Activated naive CD4-positive, alpha-beta T cell treated with anti-CD3 and anti-CD28 coated beads, Interleukin-2, amount 50 U/mL, for 24 hours (primary cell): ENCODE measurements around the gene TTC28.

Experiments
- H3K27ac Mint-ChIP-seq: one replicate; pipeline ENCODE4 v1.8.0; 2021; ENCODE audit warnings: mild to moderate bottlenecking, mixed read lengths
- H3K27me3 Mint-ChIP-seq: one replicate; pipeline ENCODE4 v1.8.0; 2021; ENCODE audit warnings: mixed read lengths
- H3K36me3 Mint-ChIP-seq: one replicate; pipeline ENCODE4 v1.8.0; 2021; ENCODE audit warnings: mixed read lengths
- H3K4me1 Mint-ChIP-seq: one replicate; pipeline ENCODE4 v1.8.0; 2021; ENCODE audit warnings: mixed read lengths
- H3K4me3 Mint-ChIP-seq: one replicate; pipeline ENCODE4 v1.8.0; 2021; ENCODE audit warnings: mild to moderate bottlenecking, mixed read lengths
- H3K9me3 Mint-ChIP-seq: one replicate; pipeline ENCODE4 v1.8.0; 2021; ENCODE audit warnings: mixed read lengths

The TTC28 gene

DNA sequence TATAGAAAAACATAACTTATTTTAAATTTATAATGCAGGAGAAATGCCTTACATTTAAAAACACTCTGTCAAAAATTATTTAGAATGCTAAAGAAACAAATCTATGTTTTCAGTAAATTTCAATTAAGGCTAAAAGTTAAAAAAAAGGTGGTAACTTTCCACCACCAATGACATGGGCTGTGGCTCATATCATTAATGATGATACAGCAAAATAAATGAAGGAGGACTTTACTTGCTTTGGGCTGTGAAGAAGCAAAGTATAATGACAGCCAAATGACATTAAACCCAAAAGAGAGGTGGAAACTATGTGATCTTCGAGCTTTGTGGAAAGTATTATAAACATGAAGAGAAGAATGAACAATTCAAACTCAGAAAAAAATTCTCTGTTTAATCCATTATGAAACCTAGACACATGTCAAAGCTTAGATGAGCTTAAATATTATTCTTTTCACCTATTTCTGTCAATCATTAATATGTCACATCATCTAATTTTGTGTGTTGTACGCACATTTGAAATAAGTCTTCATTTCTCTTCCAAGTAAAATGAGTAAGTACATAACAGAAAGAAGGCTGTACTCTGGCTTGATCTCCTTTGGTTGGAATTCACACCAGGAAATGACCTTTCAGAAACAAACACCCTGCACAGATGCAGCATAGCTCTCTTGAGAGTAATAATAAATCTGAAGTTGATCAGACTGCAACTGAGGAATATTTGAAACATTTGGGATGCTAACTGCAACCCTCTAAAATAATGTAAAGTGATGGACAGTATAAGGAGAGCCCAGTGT lies 265.8 kb downstream of the TTC28 start:
- Mint-ChIP-seq H3K27me3 (peaks cover 2% of the 10 kb centered on the region), H3K27ac (no peak overlapping the region)

GRCh38 chr22:28412109-28412508 lies 267.5 kb downstream of the TTC28 start:
- no peaks in the 10 kb centered on the region for H3K9me3 Mint-ChIP-seq
- peaks cover 1% of the 10 kb centered on the region for H3K36me3 Mint-ChIP-seq
- peaks cover 2% of the 10 kb centered on the region for H3K27me3 Mint-ChIP-seq
- no peak overlapping the region for H3K27ac Mint-ChIP-seq
- no peak overlapping the region for H3K4me3 Mint-ChIP-seq
- H3K4me1 Mint-ChIP-seq: no peaks in the 10 kb centered on the region

More for the DNA sequence above, 265.8 kb downstream of the TTC28 start:
- Mint-ChIP-seq H3K9me3 (no peaks in the 10 kb centered on the region), H3K4me3 (no peak overlapping the region), H3K4me1 (no peaks in the 10 kb centered on the region), H3K36me3 (peaks cover 1% of the 10 kb centered on the region)

- Mint-ChIP-seq H3K27ac (no peak overlapping the region), H3K9me3 (no peaks in the 10 kb centered on the region), H3K4me3 (no peak overlapping the region), H3K4me1 (no peaks in the 10 kb centered on the region), H3K36me3 (peaks cover 1% of the 10 kb centered on the region), H3K27me3 (peaks cover 2% of the 10 kb centered on the region)
Observed at GRCh38 chr22:28411125-28411524, 268.5 kb downstream of the TTC28 start.

DNA sequence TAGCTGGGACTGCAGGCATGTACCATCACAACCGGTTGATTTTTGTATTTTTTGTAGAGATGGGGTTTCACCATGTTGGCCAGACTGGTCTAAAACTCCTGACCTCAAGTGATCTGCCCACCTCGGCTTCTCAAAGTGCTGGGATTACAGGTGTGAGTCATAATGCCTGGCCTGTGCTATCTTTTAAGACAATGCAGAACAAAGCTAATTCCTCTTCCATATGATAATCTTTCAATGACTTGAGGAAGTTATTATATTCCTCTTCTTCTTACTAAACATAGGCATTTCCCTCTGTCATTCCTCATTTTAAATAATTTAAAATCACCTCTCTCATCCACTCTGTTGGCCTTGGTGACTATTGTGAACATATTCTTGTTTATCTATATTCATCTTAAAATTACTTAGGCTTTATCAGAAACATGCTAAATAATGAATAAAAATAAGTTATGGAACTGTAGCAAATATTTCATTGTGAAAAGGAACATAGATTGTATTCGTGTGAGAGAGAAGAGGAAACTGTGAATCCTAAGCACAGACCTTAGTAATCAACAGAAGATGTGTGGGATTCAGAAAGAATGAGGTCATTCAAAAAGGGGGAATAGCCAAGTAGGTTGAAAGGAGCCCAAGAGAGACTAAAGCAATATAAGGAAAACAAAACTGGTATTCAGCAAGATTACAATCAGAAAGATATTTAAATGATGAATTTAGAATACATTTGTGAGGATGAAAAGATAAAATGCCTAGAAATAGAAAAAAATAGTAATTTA lies 269.4 kb downstream of the TTC28 start:
- peaks cover 1% of the 10 kb centered on the region for H3K36me3 Mint-ChIP-seq
- peaks cover 2% of the 10 kb centered on the region for H3K27me3 Mint-ChIP-seq
- H3K4me3 Mint-ChIP-seq: no peak overlapping the region
- no peaks in the 10 kb centered on the region for H3K9me3 Mint-ChIP-seq
- H3K27ac Mint-ChIP-seq: no peak overlapping the region
- H3K4me1 Mint-ChIP-seq: no peaks in the 10 kb centered on the region

DNA sequence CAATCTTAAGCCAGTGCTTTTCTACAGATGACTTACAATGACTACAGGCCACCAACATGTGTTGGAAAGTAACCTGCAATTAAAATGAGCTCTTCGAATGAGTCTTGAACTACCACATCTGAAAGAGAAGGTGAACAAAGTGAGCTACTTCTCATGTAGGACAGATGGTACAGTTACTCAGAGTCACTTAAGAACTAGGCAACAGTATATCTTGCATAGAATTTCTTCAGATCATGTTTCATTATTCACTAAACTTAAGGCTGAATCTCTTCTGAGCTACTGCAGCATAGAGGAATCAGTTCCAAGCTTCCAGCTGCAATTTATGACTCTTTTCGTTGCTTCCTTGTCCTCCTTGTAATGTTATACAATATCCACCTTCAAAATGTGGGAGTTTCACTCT lies 270.9 kb downstream of the TTC28 start:
- Mint-ChIP-seq H3K4me1 (no peaks in the 10 kb centered on the region), H3K27me3 (no peaks in the 10 kb centered on the region), H3K9me3 (no peaks in the 10 kb centered on the region), H3K27ac (no peak overlapping the region), H3K36me3 (peaks cover 1% of the 10 kb centered on the region), H3K4me3 (no peak overlapping the region)

DNA sequence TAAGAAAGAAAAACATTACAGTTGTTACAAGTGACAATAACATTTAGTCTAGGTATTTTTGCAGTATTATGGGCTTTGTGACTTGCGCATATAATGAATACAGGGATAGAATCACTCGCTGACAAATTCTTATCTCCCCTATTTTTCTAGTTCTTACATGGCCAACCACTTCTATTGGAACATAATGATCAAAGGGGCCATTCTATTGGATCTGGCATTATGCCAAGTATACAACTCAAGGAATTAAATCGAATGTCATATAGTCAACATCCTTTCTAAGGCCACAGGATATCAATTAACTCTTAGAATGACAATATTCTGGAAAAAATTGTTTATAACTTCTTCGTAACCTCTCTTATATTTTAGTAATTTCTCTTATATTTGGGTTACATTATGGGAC lies 272.0 kb downstream of the TTC28 start:
- H3K27me3 Mint-ChIP-seq: no peaks in the 10 kb centered on the region
- H3K4me1 Mint-ChIP-seq: no peaks in the 10 kb centered on the region
- no peaks in the 10 kb centered on the region for H3K9me3 Mint-ChIP-seq
- no peak overlapping the region for H3K27ac Mint-ChIP-seq
- H3K36me3 Mint-ChIP-seq: peaks cover 1% of the 10 kb centered on the region
- H3K4me3 Mint-ChIP-seq: no peak overlapping the region

- H3K27me3 Mint-ChIP-seq: no peaks in the 10 kb centered on the region
- H3K4me3 Mint-ChIP-seq: no peak overlapping the region
- H3K36me3 Mint-ChIP-seq: peaks cover 1% of the 10 kb centered on the region
- no peaks in the 10 kb centered on the region for H3K4me1 Mint-ChIP-seq
- no peaks in the 10 kb centered on the region for H3K9me3 Mint-ChIP-seq
- H3K27ac Mint-ChIP-seq: no peak overlapping the region
Observed at GRCh38 chr22:28406246-28406645, 273.4 kb downstream of the TTC28 start.

DNA sequence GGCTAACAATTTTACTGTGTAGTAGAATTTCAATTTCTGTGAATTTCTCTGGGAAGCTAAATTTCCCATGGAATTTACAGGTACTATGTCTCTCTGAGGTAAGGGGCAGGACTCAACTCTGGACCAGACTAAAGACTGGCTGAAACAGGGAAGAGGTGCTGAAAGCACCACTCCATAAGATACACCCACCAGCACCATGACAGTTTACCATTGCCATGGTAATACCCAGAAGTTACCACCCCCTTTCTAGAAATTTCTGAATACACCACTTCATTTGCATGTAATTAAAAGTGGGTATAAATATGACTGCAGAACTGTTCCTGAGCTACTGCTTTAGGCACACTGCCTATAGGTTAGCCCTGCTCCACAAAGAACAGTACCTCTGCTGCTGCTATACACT lies 274.1 kb downstream of the TTC28 start:
- Mint-ChIP-seq H3K27me3 (no peaks in the 10 kb centered on the region), H3K9me3 (no peaks in the 10 kb centered on the region), H3K4me1 (no peaks in the 10 kb centered on the region), H3K36me3 (peaks cover 1% of the 10 kb centered on the region), H3K27ac (no peak overlapping the region), H3K4me3 (no peak overlapping the region)

GRCh38 chr22:28402539-28402938 lies 277.1 kb downstream of the TTC28 start:
- Mint-ChIP-seq H3K36me3 (no peaks in the 10 kb centered on the region), H3K27ac (no peak overlapping the region), H3K9me3 (no peaks in the 10 kb centered on the region), H3K4me1 (no peaks in the 10 kb centered on the region), H3K4me3 (no peak overlapping the region), H3K27me3 (no peaks in the 10 kb centered on the region)

DNA sequence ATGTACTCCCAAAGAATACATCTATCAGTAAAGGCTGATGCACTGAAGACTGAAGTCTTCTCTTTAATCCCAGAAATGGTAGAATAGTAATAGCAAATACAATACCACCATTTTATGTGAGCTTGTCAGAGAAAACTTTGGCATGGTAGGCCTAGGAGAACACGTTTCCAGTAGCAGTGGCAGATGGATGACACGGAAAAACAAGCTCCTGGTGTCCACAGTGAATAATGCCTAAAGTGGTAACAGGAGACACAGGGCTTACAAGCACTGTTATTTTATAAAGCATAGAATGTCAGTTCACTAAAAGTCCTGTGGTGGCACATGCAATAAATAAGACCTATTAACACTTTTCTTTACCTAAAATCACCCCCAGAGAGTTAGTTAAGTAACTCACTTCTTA lies 277.6 kb downstream of the TTC28 start:
- Mint-ChIP-seq H3K27ac (no peak overlapping the region), H3K36me3 (no peaks in the 10 kb centered on the region), H3K27me3 (no peaks in the 10 kb centered on the region), H3K9me3 (no peaks in the 10 kb centered on the region), H3K4me3 (no peak overlapping the region), H3K4me1 (no peaks in the 10 kb centered on the region)

DNA sequence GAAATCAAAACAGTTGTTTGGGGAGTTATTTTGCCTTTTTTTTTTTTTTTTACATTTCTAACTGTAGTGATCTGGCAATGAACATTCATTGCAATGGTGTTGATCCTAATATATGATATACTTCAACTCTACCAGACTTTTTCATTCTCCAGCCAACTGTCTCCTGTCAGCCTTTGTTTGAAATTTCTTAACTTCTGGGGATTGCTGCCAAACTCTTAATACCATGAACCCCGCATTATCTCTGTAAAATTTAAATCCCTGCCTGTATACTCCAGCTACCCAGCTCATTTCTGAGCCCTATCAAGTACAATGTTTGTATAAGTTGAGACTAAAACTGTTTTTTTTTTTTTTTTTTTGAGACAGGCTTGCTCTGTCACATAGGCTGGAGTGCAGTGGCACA lies 280.7 kb downstream of the TTC28 start:
- Mint-ChIP-seq H3K4me1 (no peaks in the 10 kb centered on the region), H3K9me3 (no peaks in the 10 kb centered on the region), H3K27ac (no peak overlapping the region), H3K36me3 (no peaks in the 10 kb centered on the region), H3K27me3 (no peaks in the 10 kb centered on the region), H3K4me3 (no peak overlapping the region)

- no peaks in the 10 kb centered on the region for H3K36me3 Mint-ChIP-seq
- H3K27me3 Mint-ChIP-seq: no peaks in the 10 kb centered on the region
- H3K27ac Mint-ChIP-seq: no peak overlapping the region
- no peak overlapping the region for H3K4me3 Mint-ChIP-seq
- H3K9me3 Mint-ChIP-seq: no peaks in the 10 kb centered on the region
- H3K4me1 Mint-ChIP-seq: no peaks in the 10 kb centered on the region
Observed at GRCh38 chr22:28398355-28398754, 281.3 kb downstream of the TTC28 start.

- peaks cover 1% of the 10 kb centered on the region for H3K27me3 Mint-ChIP-seq
- no peaks in the 10 kb centered on the region for H3K4me1 Mint-ChIP-seq
- H3K36me3 Mint-ChIP-seq: no peaks in the 10 kb centered on the region
Observed at GRCh38 chr22:28397306-28397705, 282.3 kb downstream of the TTC28 start.

GRCh38 chr22:28395920-28396753 lies 283.5 kb downstream of the TTC28 start:
- Mint-ChIP-seq H3K27ac (no peak overlapping the region), H3K36me3 (no peaks in the 10 kb centered on the region), H3K27me3 (peaks cover 1% of the 10 kb centered on the region), H3K4me1 (no peaks in the 10 kb centered on the region), H3K9me3 (no peaks in the 10 kb centered on the region), H3K4me3 (no peak overlapping the region)

More at GRCh38 chr22:28397306-28397705, 282.3 kb downstream of the TTC28 start:
- H3K4me3 Mint-ChIP-seq: no peak overlapping the region
- H3K9me3 Mint-ChIP-seq: no peaks in the 10 kb centered on the region
- no peak overlapping the region for H3K27ac Mint-ChIP-seq

DNA sequence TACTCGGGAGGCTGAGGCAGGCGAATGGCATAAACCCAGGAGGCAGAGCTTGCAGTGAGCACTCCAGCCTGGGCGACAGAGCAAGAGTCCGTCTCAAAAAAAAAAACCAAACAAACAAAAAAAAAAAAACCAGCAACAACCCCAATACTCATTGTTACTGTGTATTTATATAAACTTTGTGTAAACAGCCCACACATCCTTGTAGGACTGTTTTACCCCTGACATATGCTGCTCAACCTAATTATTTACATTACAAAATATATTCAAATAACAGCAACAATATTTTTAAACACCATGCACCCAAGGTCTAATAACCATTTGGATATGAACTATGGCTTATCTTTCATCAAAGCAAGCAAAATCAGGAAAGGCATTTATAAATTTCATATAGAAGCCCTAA lies 284.1 kb downstream of the TTC28 start:
- no peak overlapping the region for H3K27ac Mint-ChIP-seq
- H3K36me3 Mint-ChIP-seq: no peaks in the 10 kb centered on the region
- no peaks in the 10 kb centered on the region for H3K4me1 Mint-ChIP-seq
- H3K27me3 Mint-ChIP-seq: peaks cover 1% of the 10 kb centered on the region
- no peaks in the 10 kb centered on the region for H3K9me3 Mint-ChIP-seq
- H3K4me3 Mint-ChIP-seq: no peak overlapping the region
